Measurements from ENCODE around the gene RASEF. TPM values are rescaled to one million over a fixed set of nuclear protein-coding genes. Genes with fewer than 3 reads are reported as not detected.

The RASEF gene
- total RNA-seq, 1 donor from 2014 or later, result 0.27 TPM

DNA sequence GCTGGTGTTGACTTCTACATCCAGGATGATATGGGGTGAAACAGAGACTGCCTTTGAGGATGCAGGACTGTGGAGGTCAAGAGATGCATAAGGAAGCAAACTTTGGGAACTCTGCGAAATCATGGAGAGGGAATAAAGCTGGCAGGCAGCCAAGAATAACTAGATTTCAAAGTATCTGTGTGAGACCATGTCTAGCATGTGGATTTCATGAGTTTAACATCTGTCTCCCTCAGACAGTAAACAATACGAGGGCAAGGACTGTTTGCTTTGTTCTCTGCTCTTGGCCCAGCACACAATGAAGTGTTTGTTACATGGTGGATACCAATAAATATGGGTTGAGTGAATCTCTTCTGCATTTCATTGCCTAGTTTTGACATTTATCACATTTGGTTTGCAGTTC is 71.3 kb downstream of the RASEF start:
- Mint-ChIP-seq H3K36me3 (ENCODE audit: low read depth) (no peaks in the 10 kb centered on the region), H3K27me3 (ENCODE audit: low read depth) (no peaks in the 10 kb centered on the region), H3K9me3 (ENCODE audit: low read depth) (no peaks in the 10 kb centered on the region), H3K27ac (ENCODE audit: unreplicated experiment) (no peak overlapping the region), H3K4me3 (ENCODE audit: unreplicated experiment) (no peak overlapping the region), H3K4me1 (ENCODE audit: low read depth) (peaks cover 20% of the 10 kb centered on the region)
- no peak for DNase-seq (ENCODE audit: low spot score)
- TF ChIP-seq, protein P1, sequence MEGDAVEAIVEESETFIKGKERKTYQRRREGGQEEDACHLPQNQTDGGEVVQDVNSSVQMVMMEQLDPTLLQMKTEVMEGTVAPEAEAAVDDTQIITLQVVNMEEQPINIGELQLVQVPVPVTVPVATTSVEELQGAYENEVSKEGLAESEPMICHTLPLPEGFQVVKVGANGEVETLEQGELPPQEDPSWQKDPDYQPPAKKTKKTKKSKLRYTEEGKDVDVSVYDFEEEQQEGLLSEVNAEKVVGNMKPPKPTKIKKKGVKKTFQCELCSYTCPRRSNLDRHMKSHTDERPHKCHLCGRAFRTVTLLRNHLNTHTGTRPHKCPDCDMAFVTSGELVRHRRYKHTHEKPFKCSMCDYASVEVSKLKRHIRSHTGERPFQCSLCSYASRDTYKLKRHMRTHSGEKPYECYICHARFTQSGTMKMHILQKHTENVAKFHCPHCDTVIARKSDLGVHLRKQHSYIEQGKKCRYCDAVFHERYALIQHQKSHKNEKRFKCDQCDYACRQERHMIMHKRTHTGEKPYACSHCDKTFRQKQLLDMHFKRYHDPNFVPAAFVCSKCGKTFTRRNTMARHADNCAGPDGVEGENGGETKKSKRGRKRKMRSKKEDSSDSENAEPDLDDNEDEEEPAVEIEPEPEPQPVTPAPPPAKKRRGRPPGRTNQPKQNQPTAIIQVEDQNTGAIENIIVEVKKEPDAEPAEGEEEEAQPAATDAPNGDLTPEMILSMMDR (IDR thresholded peaks at IDR 0.05), result no peak

DNA sequence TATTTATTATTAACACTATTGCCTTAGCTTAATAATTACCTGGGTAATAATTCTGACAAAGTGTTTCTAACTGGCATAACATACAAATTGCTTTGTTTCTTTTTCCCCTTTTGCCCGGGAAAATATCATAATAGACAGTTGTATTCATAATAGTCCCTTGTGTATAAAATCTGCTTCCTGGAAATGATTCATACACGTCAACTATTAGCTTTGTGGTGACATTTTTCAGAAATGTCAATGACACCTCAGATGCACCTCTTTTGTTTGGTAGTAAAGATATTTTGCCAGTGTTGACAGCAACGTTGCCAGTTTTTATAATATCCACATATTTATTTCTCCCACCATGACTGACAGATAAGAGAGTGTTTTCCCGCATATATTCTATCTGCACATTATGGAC is 73.0 kb downstream of the RASEF start:
- DNase-seq (ENCODE audit: low spot score), result no peak
- H3K4me1 Mint-ChIP-seq (ENCODE audit: low read depth), result peaks cover 20% of the 10 kb centered on the region
- H3K27ac Mint-ChIP-seq (ENCODE audit: unreplicated experiment), result no peak overlapping the region
- H3K4me3 Mint-ChIP-seq (ENCODE audit: unreplicated experiment), result no peak overlapping the region
- TF ChIP-seq, protein P1 (IDR thresholded peaks at IDR 0.05), result no peak
- H3K36me3 Mint-ChIP-seq (ENCODE audit: low read depth), result no peaks in the 10 kb centered on the region
- H3K9me3 Mint-ChIP-seq (ENCODE audit: low read depth), result no peaks in the 10 kb centered on the region
- H3K27me3 Mint-ChIP-seq (ENCODE audit: low read depth), result no peaks in the 10 kb centered on the region

DNA sequence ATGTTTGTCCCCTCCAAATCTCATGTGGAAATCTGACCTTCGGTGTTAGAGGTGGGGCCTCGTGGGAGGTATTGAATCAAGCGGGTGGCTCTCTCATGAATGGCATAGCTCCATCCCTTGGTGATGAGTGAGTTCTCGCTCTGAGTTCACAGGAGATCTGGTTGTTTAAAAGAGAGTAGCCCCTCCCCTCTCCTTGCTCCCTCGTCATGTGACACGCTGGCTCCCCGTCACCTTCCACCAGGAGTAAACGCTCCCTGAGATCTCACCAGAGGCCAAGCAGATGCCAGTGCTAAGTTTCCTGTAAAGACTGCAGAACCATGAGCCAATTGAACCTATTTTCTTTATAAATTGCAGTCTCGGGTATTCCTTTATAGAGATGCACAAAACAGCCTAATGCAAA is 74.5 kb downstream of the RASEF start:
- no peak overlapping the region for H3K27ac Mint-ChIP-seq (ENCODE audit: unreplicated experiment)
- H3K36me3 Mint-ChIP-seq (ENCODE audit: low read depth), result no peaks in the 10 kb centered on the region
- no peak for DNase-seq (ENCODE audit: low spot score)
- no peaks in the 10 kb centered on the region for H3K27me3 Mint-ChIP-seq (ENCODE audit: low read depth)
- peaks cover 18% of the 10 kb centered on the region for H3K4me1 Mint-ChIP-seq (ENCODE audit: low read depth)
- TF ChIP-seq, protein P1 (IDR thresholded peaks at IDR 0.05), result no peak
- H3K9me3 Mint-ChIP-seq (ENCODE audit: low read depth), result no peaks in the 10 kb centered on the region
- H3K4me3 Mint-ChIP-seq (ENCODE audit: unreplicated experiment), result no peak overlapping the region

DNA sequence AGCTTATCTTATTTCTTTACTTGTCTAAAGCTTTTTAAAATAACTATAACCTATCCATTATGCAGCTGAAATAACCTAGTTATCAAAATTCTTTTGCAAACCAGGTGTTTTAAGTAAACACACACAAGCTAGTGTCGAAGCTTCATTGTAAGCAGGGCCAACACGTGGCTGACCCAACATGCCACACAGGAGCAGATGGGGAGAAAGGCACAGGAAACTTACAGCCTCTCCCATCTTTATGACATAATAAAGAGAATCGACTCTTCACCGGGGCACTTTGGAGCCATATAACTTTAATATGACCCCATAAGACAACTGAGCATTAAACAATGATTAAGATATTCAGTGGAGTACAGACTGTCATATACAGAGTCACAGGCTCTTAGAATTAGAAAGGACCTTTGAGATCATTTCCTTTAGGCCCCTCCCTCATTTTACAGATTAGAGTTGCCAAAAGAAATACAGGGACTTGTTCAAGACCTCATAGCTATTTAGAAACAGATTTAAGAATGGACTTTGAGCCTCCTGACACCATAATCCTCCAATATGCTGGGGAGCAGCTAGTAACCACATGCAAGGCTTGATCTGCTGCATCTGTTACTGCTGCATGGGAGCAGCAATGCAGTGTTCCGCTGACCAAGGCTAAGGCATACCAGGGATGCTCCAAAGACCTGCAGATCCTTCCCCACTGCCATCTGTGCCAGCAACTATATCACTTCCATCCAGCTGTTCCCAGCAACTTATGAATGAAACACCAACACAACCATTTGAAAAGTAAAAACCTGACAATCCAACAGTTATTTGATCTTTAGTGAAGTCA is 75.4 kb downstream of the RASEF start:
- Mint-ChIP-seq H3K27me3 (ENCODE audit: low read depth) (no peaks in the 10 kb centered on the region), H3K36me3 (ENCODE audit: low read depth) (no peaks in the 10 kb centered on the region), H3K27ac (ENCODE audit: unreplicated experiment) (no peak overlapping the region), H3K4me1 (ENCODE audit: low read depth) (peaks cover 14% of the 10 kb centered on the region), H3K4me3 (ENCODE audit: unreplicated experiment) (no peak overlapping the region), H3K9me3 (ENCODE audit: low read depth) (no peaks in the 10 kb centered on the region)
- TF ChIP-seq, protein P1 (IDR thresholded peaks at IDR 0.05), result no peak
- DNase-seq (ENCODE audit: low spot score), result no peak

DNA sequence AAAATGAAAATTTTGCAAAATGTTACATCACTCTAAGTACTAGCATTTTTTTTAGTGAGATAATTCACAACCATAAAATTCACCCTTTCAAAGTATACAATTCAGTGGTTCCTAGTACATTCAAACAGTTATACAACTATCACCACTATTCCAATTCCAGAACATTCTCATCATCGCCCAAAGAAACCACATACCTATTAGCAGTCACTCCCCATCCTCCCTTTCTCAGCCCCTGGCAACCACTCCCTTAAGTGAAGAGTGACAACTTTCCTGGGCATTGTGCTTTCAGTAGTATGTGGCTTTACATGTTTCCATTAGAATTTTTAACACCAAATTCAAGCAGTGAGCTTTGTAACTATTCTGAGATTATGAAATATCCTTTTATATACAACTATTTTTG is 81.4 kb downstream of the RASEF start:
- DNase-seq (ENCODE audit: low spot score), result no peak
- no peaks in the 10 kb centered on the region for H3K36me3 Mint-ChIP-seq (ENCODE audit: low read depth)
- no peak overlapping the region for H3K27ac Mint-ChIP-seq (ENCODE audit: unreplicated experiment)
- H3K27me3 Mint-ChIP-seq (ENCODE audit: low read depth), result no peaks in the 10 kb centered on the region
- H3K4me1 Mint-ChIP-seq (ENCODE audit: low read depth), result no peaks in the 10 kb centered on the region
- TF ChIP-seq, protein P1 (IDR thresholded peaks at IDR 0.05), result no peak
- H3K4me3 Mint-ChIP-seq (ENCODE audit: unreplicated experiment), result no peak overlapping the region
- H3K9me3 Mint-ChIP-seq (ENCODE audit: low read depth), result peaks cover 8% of the 10 kb centered on the region

Measured in chondrocyte (in vitro differentiated cells).